HCT116 (cell line): ENCODE measurements around the gene POFUT2. TPM values are rescaled to one million over a fixed set of nuclear protein-coding genes. Genes with fewer than 3 reads are reported as not detected.

Experiments used
- ATAC-seq: fragments of 200-7000 bp; cut with Tn5 transposase; 2 replicates; pipeline ENCODE4 v1.9.1; 2020; ENCODE audit warnings: mild to moderate bottlenecking, moderate library complexity
- BruUV-seq: library from RNA; stranded (reverse); fragments of 400-500 nt; replicated peaks from 2 replicates; lab custom pipeline; 2021; lab: Mats Ljungman, UMichigan
- CTCF ChIA-PET: fragments of 300-600 bp; sonication (Branson Sonifier 250); formaldehyde crosslinking; loops from one replicate; lab custom pipeline; 2021; ENCODE audit warnings: antibody characterized with exemption; lab: Charles Lee
- POLR2A ChIA-PET: fragments of 300-600, 350-600 bp; sonication (Branson Sonifier 250); formaldehyde crosslinking; loops from one replicate; lab custom pipeline; 2021; ENCODE audit warnings: antibody characterized with exemption; lab: Charles Lee
- RAD21 ChIA-PET, 2 experiments: fragments of 300-600 bp; sonication (Branson Sonifier 250); formaldehyde crosslinking; loops; one replicate each; lab custom pipeline; 2023; ENCODE audit warnings: low total read pairs in 2 of 2; ENCODE audit not compliant: uncharacterized antibody in 2 of 2, unreplicated experiment in 2 of 2, low non-redundant PET in 1 of 2; lab: Charles Lee
- DNase-seq: peaks from one replicate; pipeline ENCODE4 v3.0.0-alpha.2; 2010; ENCODE audit warnings: low read depth, low spot score
- H2AFZ ChIP-seq: fragments of 200-600 bp; shearing (Covaris generic), sonication (generic); 2 replicates; pipeline ENCODE4 v1.6.1; 2017; ENCODE audit warnings: low read depth, mixed run types, mixed read lengths, antibody characterized with exemption, low read length; ENCODE audit not compliant: poor library complexity, severe bottlenecking
- H3K27ac ChIP-seq: 2 replicates; pipeline ENCODE4 v1.5.1; 2012; ENCODE audit warnings: low read depth, low read length
- H3K27me3 ChIP-seq: fragments of 200-600 bp; sonication (generic); 2 replicates; pipeline ENCODE4 v1.6.1; 2016; ENCODE audit warnings: mixed run types, low read length, mixed read lengths; ENCODE audit not compliant: insufficient read depth
- H3K36me3 ChIP-seq, 2 experiments: fragments of 200-500 bp in 1 of 2; fragments of 200-600 bp in 1 of 2; sonication (Bioruptor generic) in 1 of 2; sonication (generic) in 1 of 2; 2 replicates each; pipeline versions ENCODE4 v1.5.1 to v1.6.1; 2014 to 2016; ENCODE audit warnings: low read length in 2 of 2, inconsistent platforms in 1 of 2, mixed read lengths in 1 of 2, mixed run types in 1 of 2; ENCODE audit not compliant: insufficient read depth in 2 of 2, control insufficient read depth in 1 of 2
- H3K4me1 ChIP-seq, 2 experiments: fragments of 200-600 bp in 1 of 2; sonication (generic) in 1 of 2; 2 replicates each; pipeline versions ENCODE4 v1.5.1 to v1.6.1; 2012 to 2017; ENCODE audit warnings: low read length in 2 of 2, inconsistent platforms in 1 of 2, mild to moderate bottlenecking in 1 of 2, mixed read lengths in 1 of 2, mixed run types in 1 of 2, moderate library complexity in 1 of 2; ENCODE audit not compliant: insufficient read depth in 2 of 2, control insufficient read depth in 1 of 2
- H3K4me2 ChIP-seq: fragments of 200-600 bp; sonication (generic); 2 replicates; pipeline ENCODE4 v1.6.1; 2017; ENCODE audit warnings: mixed run types, low read length, mixed read lengths
- H3K4me3 ChIP-seq, 2 experiments: fragments of 200-600 bp in 1 of 2; sonication (generic) in 1 of 2; replicated peaks in 1 of 2; 2 replicates each; pipeline ENCODE4 v1.5.1; 2011 to 2016; ENCODE audit warnings: low read length in 2 of 2, control low read depth in 1 of 2, low read depth in 1 of 2, mild to moderate bottlenecking in 1 of 2, mixed read lengths in 1 of 2, mixed run types in 1 of 2
- H3K79me2 ChIP-seq: fragments of 200-600 bp; sonication (generic); 2 replicates; pipeline ENCODE4 v1.6.1; 2017; ENCODE audit warnings: mild to moderate bottlenecking, mixed run types, low read length, moderate library complexity, mixed read lengths; ENCODE audit not compliant: insufficient read depth
- H3K9ac ChIP-seq: fragments of 200-600 bp; sonication (generic); 2 replicates; pipeline ENCODE4 v1.6.1; 2016; ENCODE audit warnings: low read length, mixed read lengths
- H3K9me2 ChIP-seq: fragments of 200-600 bp; sonication (generic), shearing (Covaris generic); 2 replicates; pipeline ENCODE4 v1.6.1; 2017; ENCODE audit warnings: mixed run types, mild to moderate bottlenecking, moderate library complexity; ENCODE audit not compliant: insufficient read depth
- H3K9me3 ChIP-seq, 2 experiments: fragments of 200-500 bp in 1 of 2; fragments of 200-600 bp in 1 of 2; sonication (Bioruptor generic) in 1 of 2; sonication (generic) in 1 of 2; 2 replicates each; pipeline ENCODE4 v1.6.1; 2014 to 2017; ENCODE audit warnings: low read length in 2 of 2, mixed read lengths in 2 of 2, inconsistent platforms in 1 of 2, low read depth in 1 of 2, mild to moderate bottlenecking in 1 of 2, mixed run types in 1 of 2, moderate library complexity in 1 of 2; ENCODE audit not compliant: control insufficient read depth in 1 of 2, insufficient read depth in 1 of 2
- H4K20me1 ChIP-seq: fragments of 200-600 bp; sonication (generic), shearing (Covaris generic); 2 replicates; pipeline ENCODE4 v1.6.1; 2017; ENCODE audit warnings: mixed run types, mild to moderate bottlenecking, moderate library complexity; ENCODE audit not compliant: insufficient read depth
- ATF3 ChIP-seq: IDR thresholded peaks from 2 replicates; pipeline ENCODE4 v1.6.1; 2012
- CBX3 ChIP-seq: IDR thresholded peaks from 2 replicates; pipeline ENCODE4 v1.6.1; 2012; ENCODE audit warnings: low read depth
- CEBPB ChIP-seq: IDR thresholded peaks from 2 replicates; pipeline ENCODE4 v1.6.1; 2012; ENCODE audit warnings: low read depth
- CTCF ChIP-seq, 3 experiments: fragments of 200-600 bp in 1 of 3; sonication (generic) in 1 of 3; IDR thresholded peaks in 2 of 3; conservative IDR thresholded peaks in 1 of 3; 2 replicates each; pipeline ENCODE4 v1.5.1; 2012 to 2017; ENCODE audit warnings: low read depth in 2 of 3, low read length in 2 of 3, antibody characterized with exemption in 1 of 3, borderline replicate concordance in 1 of 3, control low read depth in 1 of 3, mild to moderate bottlenecking in 1 of 3, mixed read lengths in 1 of 3, mixed run types in 1 of 3, moderate library complexity in 1 of 3; ENCODE audit not compliant: insufficient read depth in 1 of 3
- EGR1 ChIP-seq: IDR thresholded peaks from 2 replicates; pipeline ENCODE4 v1.6.1; 2012; ENCODE audit warnings: low read depth
- ELF1 ChIP-seq: IDR thresholded peaks from 2 replicates; pipeline ENCODE4 v1.6.1; 2012; ENCODE audit warnings: low read depth, borderline replicate concordance
- FOSL1 ChIP-seq: IDR thresholded peaks from 2 replicates; pipeline ENCODE4 v1.6.1; 2012; ENCODE audit warnings: low read depth
- JUND ChIP-seq: IDR thresholded peaks from 2 replicates; pipeline ENCODE4 v1.6.1; 2012
- MAX ChIP-seq: IDR thresholded peaks from 2 replicates; pipeline ENCODE4 v1.6.1; 2012
- POLR2A ChIP-seq: IDR thresholded peaks from 2 replicates; pipeline ENCODE4 v1.7.0; 2011; ENCODE audit warnings: borderline replicate concordance; ENCODE audit not compliant: insufficient read depth, insufficient read length; ENCODE audit errors: extremely low read depth
- POLR2AphosphoS5 ChIP-seq: IDR thresholded peaks from 2 replicates; pipeline ENCODE4 v1.6.1; 2011; ENCODE audit warnings: mild to moderate bottlenecking, low read depth, low read length, moderate library complexity
- RAD21 ChIP-seq: IDR thresholded peaks from 2 replicates; pipeline ENCODE4 v1.6.1; 2012; ENCODE audit warnings: low read depth, mild to moderate bottlenecking
- SIN3A ChIP-seq: IDR thresholded peaks from 2 replicates; pipeline ENCODE4 v1.6.1; 2012; ENCODE audit warnings: low read depth
- SRF ChIP-seq: IDR thresholded peaks from 2 replicates; pipeline ENCODE4 v1.6.1; 2012; ENCODE audit warnings: low read depth
- TCF7L2 ChIP-seq: IDR thresholded peaks from 2 replicates; pipeline ENCODE4 v1.7.0; 2011; ENCODE audit warnings: borderline replicate concordance, inconsistent platforms; ENCODE audit not compliant: insufficient read depth, insufficient read length; ENCODE audit errors: extremely low read depth
- YY1 ChIP-seq: IDR thresholded peaks from 2 replicates; pipeline ENCODE4 v1.6.1; 2011; ENCODE audit warnings: low read length, low read depth, moderate library complexity, mild to moderate bottlenecking; ENCODE audit not compliant: insufficient replicate concordance; ENCODE audit errors: extremely low read depth
- ZBTB33 ChIP-seq: IDR thresholded peaks from 2 replicates; pipeline ENCODE4 v1.6.1; 2011; ENCODE audit warnings: mild to moderate bottlenecking, low read length, moderate library complexity; ENCODE audit not compliant: insufficient replicate concordance; ENCODE audit errors: extremely low read depth
- ZFX ChIP-seq: fragments of 450-650 bp; IDR thresholded peaks from 2 replicates; pipeline ENCODE4 v1.6.1; 2017
- ZNF274 ChIP-seq: fragments of 200-500 bp; sonication (Bioruptor generic); IDR thresholded peaks from 2 replicates; pipeline ENCODE4 v1.6.1; 2014; ENCODE audit warnings: mild to moderate bottlenecking, low read depth, low read length, inconsistent platforms
- intact Hi-C: fragments of 100-400 bp; cut with micrococcal nuclease; formaldehyde crosslinking; loops from 2 replicates; pipeline ENCODE4 v1.10.0; 2022
- total RNA-seq: library from RNA; stranded (reverse); gene quantifications from one replicate; pipeline ENCODE4 v1.2.1, GENCODE V29; 2021; ENCODE audit not compliant: unreplicated experiment

POFUT2 gene
- total RNA-seq, 1 experiment from 2014 or later = 20.5 TPM

GRCh38 chr21:45260191-45260825 lies 27.4 kb downstream of the POFUT2 start (continued):
- no peak for TF ChIP-seq CTCF (IDR thresholded peaks at IDR 0.05 in 2 of 3, conservative IDR thresholded peaks at IDR 0.05 in 1 of 3; ENCODE audit: borderline replicate concordance in 1 of 3, insufficient read depth in 1 of 3, low read depth in 2 of 3, low read length in 2 of 3)

- intact Hi-C loops = no loop called here
- no peak overlapping the region for H3K27ac ChIP-seq
- ChIA-PET CTCF (no interaction called here), POLR2A (no interaction called here), RAD21 (no interaction called here)
- H3K79me2 ChIP-seq = no peaks in the 10 kb centered on the region
- H3K9me2 ChIP-seq = no peaks in the 10 kb centered on the region
- H3K4me3 ChIP-seq = no peak overlapping the region
- H2AFZ ChIP-seq = no peak overlapping the region
- BruUV-seq = no TSS peak
- H3K36me3 ChIP-seq = peaks cover 0 to 4% of the 10 kb centered on the region in 2 experiments; a peak in 1 of 4 replicates
- H3K9ac ChIP-seq = no peak overlapping the region
- no peak for ATAC-seq
- no peaks in the 10 kb centered on the region for H3K27me3 ChIP-seq
- TF ChIP-seq CBX3 (no peak), FOSL1 (no peak), MAX (no peak), CEBPB (no peak), SRF (no peak), JUND (no peak), ZBTB33 (no peak), EGR1 (no peak), ELF1 (no peak), ZNF274 (no peak), YY1 (no peak), RAD21 (no peak), SIN3A (no peak), ZFX (no peak), TCF7L2 (no peak), ATF3 (no peak), POLR2AphosphoS5 (no peak), POLR2A (no peak)
- peaks cover 4 to 9% of the 10 kb centered on the region in 2 experiments; a peak in 2 of 4 replicates for H3K4me1 ChIP-seq
- H4K20me1 ChIP-seq = no peaks in the 10 kb centered on the region
- no peaks in the 10 kb centered on the region for H3K9me3 ChIP-seq
- DNase-seq = no peak
- no peak overlapping the region for H3K4me2 ChIP-seq
These were observed 28.4 kb downstream of the POFUT2 start for GRCh38 chr21:45259206-45259840.
